Measurements from ENCODE around the gene TMEM117.

- no peak for TF ChIP-seq CTCF (IDR thresholded peaks at IDR 0.05; ENCODE audit: extremely low read depth in 1 of 2, insufficient read depth in 1 of 2, low read depth in 1 of 2, low read length in 2 of 2)
- no peak for TF ChIP-seq EZH2 (IDR thresholded peaks at IDR 0.05; ENCODE audit: borderline replicate concordance, low read depth, low read length, severe bottlenecking)
- TF ChIP-seq POLR2AphosphoS5 (IDR thresholded peaks at IDR 0.05; ENCODE audit: insufficient read depth, low read depth, low read length): no peak
- no peak for TF ChIP-seq POLR2A (IDR thresholded peaks at IDR 0.05; ENCODE audit: low read depth, low read length)
- TF ChIP-seq FOS (IDR thresholded peaks at IDR 0.05; ENCODE audit: borderline replicate concordance, insufficient read depth, low read length): no peak
- TF ChIP-seq MAX (IDR thresholded peaks at IDR 0.05; ENCODE audit: insufficient read depth, insufficient read length): no peak
- TF ChIP-seq GATA2 (IDR thresholded peaks at IDR 0.05; ENCODE audit: insufficient read depth, insufficient read length, low read depth, low read length): no peak
- no peak for TF ChIP-seq MYC (IDR thresholded peaks at IDR 0.05; ENCODE audit: low read depth, low read length)
Observed at GRCh38 chr12:43826681-43827080, 9.2 kb upstream of the TMEM117 start.

Data from endothelial cell of umbilical vein (primary cell).